Ascending aorta (tissue), 2 donors: Measurements from ENCODE around the gene KCNQ5. TPM values are rescaled to one million over a fixed set of nuclear protein-coding genes. Genes with fewer than 3 reads are reported as not detected.

ENCODE experiments used
- DNase-seq, 2 donors: peaks; one replicate each; pipeline ENCODE4 v3.0.0-alpha.2; 2019; ENCODE audit warnings: low spot score in 2 of 2
- H3K27ac ChIP-seq, 2 donors: fragments of 200-600 bp; sonication (generic); one replicate each; pipeline ENCODE4 v1.5.1; 2016 to 2017; ENCODE audit warnings: mild to moderate bottlenecking in 1 of 2
- H3K27me3 ChIP-seq: fragments of 200-600 bp; sonication (generic); one replicate; pipeline ENCODE4 v1.5.1; 2017
- H3K36me3 ChIP-seq, 2 donors: fragments of 200-600 bp; sonication (generic); one replicate each; pipeline ENCODE4 v1.5.1; 2016
- H3K4me1 ChIP-seq, 2 donors: fragments of 200-600 bp; sonication (generic); one replicate each; pipeline ENCODE4 v1.5.1; 2016 to 2017; ENCODE audit warnings: mild to moderate bottlenecking in 1 of 2
- H3K4me3 ChIP-seq, 2 donors: fragments of 200-600 bp; sonication (generic); one replicate each; pipeline ENCODE4 v1.5.1; 2016 to 2017; ENCODE audit warnings: mild to moderate bottlenecking in 1 of 2
- H3K9me3 ChIP-seq, 2 donors: fragments of 200-600 bp; sonication (generic); one replicate each; pipeline ENCODE4 v1.5.1; 2016
- CTCF ChIP-seq, 3 experiments: fragments of 200-600 bp in 2 of 3; fragments of 450-650 bp in 1 of 3; sonication (generic) in 2 of 3; IDR thresholded peaks; one replicate each; pipeline ENCODE4 v1.5.1; 2016 to 2019; ENCODE audit warnings: antibody characterized with exemption in 3 of 3, mild to moderate bottlenecking in 1 of 3, moderate library complexity in 1 of 3
- intact Hi-C: fragments of 100-400 bp; cut with DNase I; formaldehyde crosslinking; loops from one replicate; pipeline ENCODE4 v1.15.1; 2023
- total RNA-seq: library from RNA; depleted of rRNA; stranded (reverse); fragments of >200 nt; gene quantifications from one replicate; pipeline ENCODE4 v1.1.0, GENCODE V29; 2016

The KCNQ5 gene
- total RNA-seq, 1 donor from 2014 or later, result 4.5 TPM

DNA sequence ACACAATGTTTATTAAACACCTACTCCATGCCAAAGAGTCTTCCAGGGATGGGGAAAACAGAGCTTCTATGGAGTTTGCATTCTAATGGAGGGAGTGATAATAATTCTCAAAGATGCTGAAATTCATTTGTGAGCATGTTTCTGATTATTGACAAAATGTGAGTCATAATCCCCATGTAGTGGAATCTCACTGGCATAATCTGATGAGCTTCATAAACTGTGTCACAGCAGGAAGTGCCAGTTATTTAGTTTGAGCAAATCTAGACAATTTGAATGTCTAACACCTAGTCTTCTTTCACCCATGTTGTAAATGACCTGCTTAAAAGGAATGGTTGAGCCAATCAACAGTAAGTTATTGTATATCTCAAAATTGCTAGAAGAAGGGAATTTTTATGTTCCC lies 95.1 kb downstream of the KCNQ5 start:
- no peak for TF ChIP-seq CTCF (IDR thresholded peaks at IDR 0.05)
- Histone ChIP-seq H3K36me3 (no peaks in the 10 kb centered on the region), H3K27me3 (no peaks in the 10 kb centered on the region), H3K9me3 (no peaks in the 10 kb centered on the region), H3K4me3 (no peak overlapping the region), H3K27ac (no peak overlapping the region), H3K4me1 (no peaks in the 10 kb centered on the region)
- DNase-seq, result no peak
- intact Hi-C loops, result no loop called here

GRCh38 chr6:72720464-72720863 lies 98.6 kb downstream of the KCNQ5 start:
- Histone ChIP-seq H3K36me3 (no peaks in the 10 kb centered on the region), H3K27ac (no peak overlapping the region), H3K4me1 (no peaks in the 10 kb centered on the region), H3K4me3 (no peak overlapping the region), H3K27me3 (no peaks in the 10 kb centered on the region), H3K9me3 (no peaks in the 10 kb centered on the region)
- DNase-seq, result no peak
- TF ChIP-seq CTCF (IDR thresholded peaks at IDR 0.05), result no peak
- intact Hi-C loops, result no loop called here

- Histone ChIP-seq H3K4me3 (no peak overlapping the region), H3K27me3 (no peaks in the 10 kb centered on the region), H3K36me3 (no peaks in the 10 kb centered on the region), H3K9me3 (no peaks in the 10 kb centered on the region), H3K27ac (no peak overlapping the region), H3K4me1 (no peaks in the 10 kb centered on the region)
- no peak for TF ChIP-seq CTCF (IDR thresholded peaks at IDR 0.05)
- intact Hi-C loops, result no loop called here
- DNase-seq, result no peak
Observed at GRCh38 chr6:72721346-72721745, 99.5 kb downstream of the KCNQ5 start.

DNA sequence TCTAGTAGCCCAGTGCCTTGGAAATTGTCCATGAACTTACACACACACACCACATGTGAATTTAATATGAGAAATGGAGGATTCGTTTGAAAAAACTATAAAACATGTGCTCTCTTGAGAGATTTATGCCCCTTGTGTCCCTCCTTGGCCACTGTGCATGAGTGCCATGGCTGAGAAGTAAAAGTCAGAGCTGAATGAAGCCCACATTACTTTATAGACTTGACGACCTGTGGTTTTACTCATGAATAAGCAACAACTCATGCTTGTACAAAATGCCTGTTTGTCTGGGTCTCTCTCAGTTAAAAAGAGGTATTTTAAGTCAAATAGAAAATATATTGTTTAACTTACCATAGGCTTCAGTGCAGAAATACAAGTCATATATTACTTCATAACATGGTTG lies 102.7 kb downstream of the KCNQ5 start:
- H3K4me3 ChIP-seq, result no peak overlapping the region
- no peaks in the 10 kb centered on the region for H3K36me3 ChIP-seq
- DNase-seq, result no peak
- intact Hi-C loops, result no loop called here
- no peaks in the 10 kb centered on the region for H3K27me3 ChIP-seq
- H3K27ac ChIP-seq, result no peak overlapping the region
- no peak for TF ChIP-seq CTCF (IDR thresholded peaks at IDR 0.05)
- no peaks in the 10 kb centered on the region for H3K4me1 ChIP-seq
- no peaks in the 10 kb centered on the region for H3K9me3 ChIP-seq

GRCh38 chr6:72728706-72729343 lies 107.0 kb downstream of the KCNQ5 start:
- H3K27ac ChIP-seq, result no peak overlapping the region
- H3K9me3 ChIP-seq, result no peaks in the 10 kb centered on the region
- no peaks in the 10 kb centered on the region for H3K4me1 ChIP-seq
- no peaks in the 10 kb centered on the region for H3K27me3 ChIP-seq
- TF ChIP-seq CTCF (IDR thresholded peaks at IDR 0.05), result no peak
- intact Hi-C loops, result no loop called here
- H3K36me3 ChIP-seq, result no peaks in the 10 kb centered on the region
- DNase-seq, result no peak
- no peak overlapping the region for H3K4me3 ChIP-seq

- TF ChIP-seq CTCF (IDR thresholded peaks at IDR 0.05), result no peak
- H3K27ac ChIP-seq, result no peak overlapping the region
- no peak for DNase-seq
- intact Hi-C loops, result no loop called here
- no peaks in the 10 kb centered on the region for H3K36me3 ChIP-seq
- no peaks in the 10 kb centered on the region for H3K9me3 ChIP-seq
- H3K4me3 ChIP-seq, result no peak overlapping the region
- H3K27me3 ChIP-seq, result no peaks in the 10 kb centered on the region
- no peaks in the 10 kb centered on the region for H3K4me1 ChIP-seq
Observed at GRCh38 chr6:72733045-72733444, 111.2 kb downstream of the KCNQ5 start.
